A549 treated with AZD9567 at 1 μM for 4 hours (cell line): ENCODE data around the gene B3GALT5. TPM values are rescaled to one million over a fixed set of nuclear protein-coding genes. Genes with fewer than 3 reads are reported as not detected.

Experiments used
- total RNA-seq: library from RNA; stranded (reverse); fragments of 200-300 nt; extraction: Qiagen RNA extraction; gene quantifications from 5 replicates; pipeline ENCODE4 v1.2.3, GENCODE V29; 2022; ENCODE audit not compliant: insufficient read depth

Gene B3GALT5, protein sequence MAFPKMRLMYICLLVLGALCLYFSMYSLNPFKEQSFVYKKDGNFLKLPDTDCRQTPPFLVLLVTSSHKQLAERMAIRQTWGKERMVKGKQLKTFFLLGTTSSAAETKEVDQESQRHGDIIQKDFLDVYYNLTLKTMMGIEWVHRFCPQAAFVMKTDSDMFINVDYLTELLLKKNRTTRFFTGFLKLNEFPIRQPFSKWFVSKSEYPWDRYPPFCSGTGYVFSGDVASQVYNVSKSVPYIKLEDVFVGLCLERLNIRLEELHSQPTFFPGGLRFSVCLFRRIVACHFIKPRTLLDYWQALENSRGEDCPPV
- total RNA-seq = 0.05 to 0.14 TPM (median 0.09 TPM) in 4 of 5 replicates, not detected in the other

DNA sequence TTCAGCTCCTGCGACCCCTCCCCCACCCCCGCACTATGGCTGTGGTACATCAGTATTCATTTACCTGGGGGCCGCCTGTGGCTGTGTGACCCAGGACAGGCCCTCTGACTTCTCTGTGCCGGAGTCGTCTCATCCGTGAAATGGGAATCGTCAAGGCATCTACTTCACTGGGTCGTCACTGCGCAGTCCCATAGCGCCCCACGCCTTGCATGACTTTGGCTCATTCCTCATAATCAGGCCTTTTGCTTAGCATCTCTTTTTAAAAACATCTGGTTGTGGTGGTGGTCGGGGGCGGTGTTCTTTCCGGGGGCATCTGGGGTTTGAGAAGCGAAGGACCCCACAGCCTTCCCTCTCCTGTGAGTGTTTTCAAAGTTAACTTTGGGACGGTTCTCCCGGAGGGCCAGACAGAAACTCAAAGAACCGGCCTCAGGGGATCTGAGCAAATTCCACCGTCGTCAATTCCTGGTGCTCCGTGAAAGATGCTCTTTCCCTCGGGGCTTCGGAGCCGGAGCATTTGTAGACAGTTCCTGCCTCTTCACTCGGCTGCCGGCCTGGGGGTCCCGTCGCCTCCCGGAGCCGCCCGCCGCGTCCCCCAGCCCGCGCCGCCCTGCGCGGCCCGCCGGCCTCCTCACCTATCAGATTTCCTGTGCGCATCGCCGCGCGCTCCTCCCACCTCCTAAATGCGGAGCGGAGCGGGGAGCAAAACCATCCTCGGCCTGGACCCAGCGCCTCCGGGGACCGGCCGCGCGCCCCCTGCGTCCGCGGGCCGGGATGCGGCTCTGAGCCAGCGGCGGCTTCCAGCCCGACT lies at the start of gene B3GALT5:
B3GALT5 (plus strand) TSS at position 708 of the 808 bp plus-strand sequence. CDS start 47,620 bp downstream, outside the sequence.

Other genes starting within 250 kb of the B3GALT5 start
- 1.4 to 3.2 TPM (median 1.5 TPM) in 5 replicates for gene LCA5L, start 167.2 kb upstream of the B3GALT5 start, total RNA-seq
- 0.37 to 1.2 TPM (median 0.91 TPM) in 4 of 5 replicates, not detected in the other for gene SH3BGR, start 161.0 kb upstream of the B3GALT5 start, total RNA-seq
- gene IGSF5, start 132.2 kb downstream of the B3GALT5 start, total RNA-seq = not detected in 5 replicates